SK-N-MC (cell line): ENCODE measurements around the gene ACVR1.

Source experiments
- EZH2 ChIP-seq: fragments of 200-600 bp; sonication (generic); IDR thresholded peaks from one replicate; pipeline ENCODE4 v1.6.1; 2017; ENCODE audit warnings: antibody characterized with exemption
- POLR2AphosphoS5 ChIP-seq: IDR thresholded peaks from 2 replicates; pipeline ENCODE4 v1.6.1; 2012; ENCODE audit warnings: mild to moderate bottlenecking, low read depth, low read length, borderline replicate concordance

DNA sequence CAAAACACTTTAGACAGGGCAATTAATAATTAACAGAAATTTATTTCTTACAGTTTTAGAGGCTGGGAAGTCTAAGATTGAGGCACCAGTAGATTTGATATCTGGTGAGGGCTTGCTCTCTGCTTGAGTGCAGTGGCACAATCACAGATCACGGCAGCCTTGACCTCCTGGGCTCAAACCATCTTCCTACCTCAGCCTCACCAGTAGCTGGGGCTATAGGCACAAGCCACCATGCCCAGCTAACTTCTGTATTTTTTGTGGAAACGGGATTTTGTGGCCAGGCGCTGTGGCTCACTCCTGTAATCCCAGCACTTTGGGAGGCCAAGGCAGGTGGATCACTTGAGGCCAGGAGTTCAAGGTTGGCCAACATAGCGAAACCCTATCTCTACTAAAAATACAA lies 29.0 kb upstream of the ACVR1 start:
- TF ChIP-seq POLR2AphosphoS5 (no peak), EZH2 (no peak)
